Activated naive CD8-positive, alpha-beta T cell treated with anti-CD3 and anti-CD28 coated beads for 36 hours (primary cell): ENCODE data around the gene CXCL16. TPM values are rescaled to one million over a fixed set of nuclear protein-coding genes. Genes with fewer than 3 reads are reported as not detected.
"Not testable (repeated sequence)": the region's sequence is repeated elsewhere in the genome, so short reads cannot be mapped to it uniquely, and the experiment has no call there.

Experiments used
- DNase-seq: peaks from one replicate; pipeline ENCODE4 v3.0.0; 2021
- H3K27ac Mint-ChIP-seq: one replicate; pipeline ENCODE4 v1.8.0; 2022; ENCODE audit warnings: mild to moderate bottlenecking, moderate library complexity, mixed read lengths
- H3K27me3 Mint-ChIP-seq: one replicate; pipeline ENCODE4 v1.8.0; 2022; ENCODE audit warnings: mild to moderate bottlenecking, mixed read lengths
- H3K36me3 Mint-ChIP-seq: one replicate; pipeline ENCODE4 v1.8.0; 2021; ENCODE audit warnings: mild to moderate bottlenecking, mixed read lengths
- H3K4me1 Mint-ChIP-seq: one replicate; pipeline ENCODE4 v1.8.0; 2021; ENCODE audit warnings: mixed read lengths
- H3K4me3 Mint-ChIP-seq: one replicate; pipeline ENCODE4 v1.8.0; 2022; ENCODE audit warnings: mild to moderate bottlenecking, moderate library complexity, mixed read lengths
- H3K9me3 Mint-ChIP-seq: one replicate; pipeline ENCODE4 v1.8.0; 2022; ENCODE audit warnings: mixed read lengths
- total RNA-seq, 2 experiments: library from RNA; stranded (reverse); gene quantifications; one replicate each; pipeline ENCODE4 v1.2.3, GENCODE V29; 2021

The CXCL16 gene
- total RNA-seq, 2 experiments from 2014 or later: 2.0 to 3.3 TPM

GRCh38 chr17:4719146-4719545 lies 20.6 kb downstream of the CXCL16 start:
- peaks cover 20% of the 10 kb centered on the region for H3K36me3 Mint-ChIP-seq
- H3K4me3 Mint-ChIP-seq: no peak overlapping the region
- H3K4me1 Mint-ChIP-seq: peaks cover 22% of the 10 kb centered on the region
- no peaks in the 10 kb centered on the region for H3K27me3 Mint-ChIP-seq
- DNase-seq: no peak
- H3K27ac Mint-ChIP-seq: no peak overlapping the region
- no peaks in the 10 kb centered on the region for H3K9me3 Mint-ChIP-seq

GRCh38 chr17:4718276-4718675 lies 21.5 kb downstream of the CXCL16 start:
- H3K36me3 Mint-ChIP-seq: peaks cover 20% of the 10 kb centered on the region

GRCh38 chr17:4717791-4718190 lies 21.9 kb downstream of the CXCL16 start:
- no peak for DNase-seq
- Mint-ChIP-seq H3K4me1 (peaks cover 28% of the 10 kb centered on the region), H3K4me3 (no peak overlapping the region), H3K27me3 (no peaks in the 10 kb centered on the region), H3K27ac (peak overlapping the region; percentile 59), H3K36me3 (peaks cover 22% of the 10 kb centered on the region), H3K9me3 (no peaks in the 10 kb centered on the region)

More at GRCh38 chr17:4718276-4718675, 21.5 kb downstream of the CXCL16 start:
- no peak for DNase-seq
- Mint-ChIP-seq H3K27me3 (no peaks in the 10 kb centered on the region), H3K9me3 (no peaks in the 10 kb centered on the region), H3K4me1 (peaks cover 28% of the 10 kb centered on the region), H3K27ac (no peak overlapping the region), H3K4me3 (no peak overlapping the region)

GRCh38 chr17:4716081-4716480 lies 23.6 kb downstream of the CXCL16 start:
- H3K4me1 Mint-ChIP-seq: peaks cover 38% of the 10 kb centered on the region
- DNase-seq: no peak
- no peaks in the 10 kb centered on the region for H3K27me3 Mint-ChIP-seq
- peaks cover 35% of the 10 kb centered on the region for H3K36me3 Mint-ChIP-seq
- H3K4me3 Mint-ChIP-seq: no peak overlapping the region
- H3K9me3 Mint-ChIP-seq: no peaks in the 10 kb centered on the region
- peak overlapping the region; percentile 91 for H3K27ac Mint-ChIP-seq

- Mint-ChIP-seq H3K4me1 (peaks cover 37% of the 10 kb centered on the region), H3K27ac (peak overlapping the region; percentile 91), H3K27me3 (no peaks in the 10 kb centered on the region), H3K9me3 (no peaks in the 10 kb centered on the region), H3K36me3 (peaks cover 36% of the 10 kb centered on the region), H3K4me3 (peak overlapping the region; percentile 78)
- peak; percentile 59 for DNase-seq
Observed at GRCh38 chr17:4715063-4715744, 24.5 kb downstream of the CXCL16 start.

GRCh38 chr17:4714340-4715062 lies 25.2 kb downstream of the CXCL16 start:
- H3K9me3 Mint-ChIP-seq, H3K27me3 Mint-ChIP-seq, DNase-seq: not testable (repeated sequence)
- Mint-ChIP-seq H3K36me3 (peaks cover 36% of the 10 kb centered on the region), H3K4me1 (peaks cover 41% of the 10 kb centered on the region), H3K4me3 (peak overlapping the region; percentile 78), H3K27ac (peak overlapping the region; percentile 91)

- Mint-ChIP-seq H3K9me3 (no peaks in the 10 kb centered on the region), H3K4me1 (peaks cover 50% of the 10 kb centered on the region), H3K36me3 (peaks cover 34% of the 10 kb centered on the region), H3K27me3 (no peaks in the 10 kb centered on the region), H3K27ac (peak overlapping the region; percentile 99), H3K4me3 (peak overlapping the region; percentile 98)
- no peak for DNase-seq
Observed at GRCh38 chr17:4712526-4712925, 27.2 kb downstream of the CXCL16 start.

GRCh38 chr17:4711661-4712181 lies 28.0 kb downstream of the CXCL16 start:
- no peak for DNase-seq
- Mint-ChIP-seq H3K4me1 (peaks cover 48% of the 10 kb centered on the region), H3K4me3 (peak overlapping the region; percentile 98), H3K27ac (peak overlapping the region; percentile 99), H3K36me3 (peaks cover 35% of the 10 kb centered on the region), H3K9me3 (no peaks in the 10 kb centered on the region), H3K27me3 (no peaks in the 10 kb centered on the region)

GRCh38 chr17:4710693-4711634 lies 28.8 kb downstream of the CXCL16 start:
- H3K4me1 Mint-ChIP-seq: peaks cover 53% of the 10 kb centered on the region
- H3K9me3 Mint-ChIP-seq: no peaks in the 10 kb centered on the region

GRCh38 chr17:4709794-4710692 lies 29.7 kb downstream of the CXCL16 start, which contains the start of gene ARRB2:
ARRB2 (plus strand) TSS chr17:4710632; CDS start chr17:4710722, 90 bp downstream.
- Mint-ChIP-seq H3K4me3 (peak within 1 kb of the TSS; percentile 98), H3K36me3 (peaks cover 37% of the 10 kb centered on the region), H3K27me3 (no peaks in the 10 kb centered on the region), H3K4me1 (peaks cover 48% of the 10 kb centered on the region), H3K27ac (peak within 1 kb of the TSS; percentile 99), H3K9me3 (no peaks in the 10 kb centered on the region)
- peak; percentile 99 for DNase-seq

More at GRCh38 chr17:4710693-4711634, 28.8 kb downstream of the CXCL16 start:
- peak; percentile 52 for DNase-seq
- no peaks in the 10 kb centered on the region for H3K27me3 Mint-ChIP-seq
- peak overlapping the region; percentile 99 for H3K27ac Mint-ChIP-seq
- peaks cover 41% of the 10 kb centered on the region for H3K36me3 Mint-ChIP-seq
- H3K4me3 Mint-ChIP-seq: peak overlapping the region; percentile 98

GRCh38 chr17:4708436-4708835 lies 31.3 kb downstream of the CXCL16 start:
- peak overlapping the region; percentile 52 for H3K4me3 Mint-ChIP-seq
- peak overlapping the region; percentile 65 for H3K27ac Mint-ChIP-seq
- H3K36me3 Mint-ChIP-seq: peaks cover 43% of the 10 kb centered on the region
- no peaks in the 10 kb centered on the region for H3K27me3 Mint-ChIP-seq
- H3K9me3 Mint-ChIP-seq: no peaks in the 10 kb centered on the region
- peaks cover 43% of the 10 kb centered on the region for H3K4me1 Mint-ChIP-seq
- peak; percentile 74 for DNase-seq

GRCh38 chr17:4706121-4706520 lies 33.6 kb downstream of the CXCL16 start:
- Mint-ChIP-seq H3K4me1 (peaks cover 49% of the 10 kb centered on the region), H3K9me3 (no peaks in the 10 kb centered on the region), H3K27ac (peak overlapping the region; percentile 3), H3K36me3 (peaks cover 43% of the 10 kb centered on the region), H3K27me3 (no peaks in the 10 kb centered on the region), H3K4me3 (peak overlapping the region; percentile 5)
- no peak for DNase-seq

GRCh38 chr17:4704991-4705390 lies 34.7 kb downstream of the CXCL16 start:
- DNase-seq: no peak
- Mint-ChIP-seq H3K9me3 (no peaks in the 10 kb centered on the region), H3K36me3 (peaks cover 43% of the 10 kb centered on the region), H3K27ac (peak overlapping the region; percentile 96), H3K27me3 (no peaks in the 10 kb centered on the region), H3K4me1 (peaks cover 52% of the 10 kb centered on the region), H3K4me3 (peak overlapping the region; percentile 92)

GRCh38 chr17:4704574-4704907 lies 35.2 kb downstream of the CXCL16 start:
- DNase-seq: not testable (repeated sequence)
- peaks cover 43% of the 10 kb centered on the region for H3K36me3 Mint-ChIP-seq
- peaks cover 52% of the 10 kb centered on the region for H3K4me1 Mint-ChIP-seq

More at GRCh38 chr17:4704574-4704907, 35.2 kb downstream of the CXCL16 start:
- H3K9me3 Mint-ChIP-seq, H3K27me3 Mint-ChIP-seq: not testable (repeated sequence)
- peak overlapping the region; percentile 92 for H3K4me3 Mint-ChIP-seq
- H3K27ac Mint-ChIP-seq: peak overlapping the region; percentile 96
